Liver (tissue), 9 donors: Measurements from ENCODE around the gene CBX8. TPM values are rescaled to one million over a fixed set of nuclear protein-coding genes. Genes with fewer than 3 reads are reported as not detected.

Source experiments
- DNase-seq: peaks from one replicate; pipeline ENCODE4 v3.0.0-alpha.2; 2017; ENCODE audit warnings: low spot score
- H3K27ac ChIP-seq, 2 donors: one replicate each; pipeline ENCODE4 v1.7.0; 2013; ENCODE audit warnings: inconsistent platforms in 2 of 2, low read length in 2 of 2, control low read depth in 1 of 2, low read depth in 1 of 2, mild to moderate bottlenecking in 1 of 2
- H3K27me3 ChIP-seq, 4 donors: one replicate each; pipeline versions ENCODE4 v1.6.1 to v1.7.0; 2013; ENCODE audit warnings: low read length in 3 of 4, inconsistent platforms in 1 of 4, mild to moderate bottlenecking in 1 of 4, moderate library complexity in 1 of 4; ENCODE audit not compliant: control insufficient read depth in 4 of 4, insufficient read depth in 4 of 4
- H3K36me3 ChIP-seq, 4 donors: one replicate each; pipeline versions ENCODE4 v1.6.1 to v1.7.0; 2013; ENCODE audit warnings: low read length in 3 of 4, mild to moderate bottlenecking in 3 of 4, low read depth in 1 of 4, moderate library complexity in 1 of 4; ENCODE audit not compliant: control insufficient read depth in 4 of 4, insufficient read depth in 3 of 4
- H3K4me1 ChIP-seq, 4 donors: one replicate each; pipeline versions ENCODE4 v1.6.1 to v1.7.0; 2013; ENCODE audit warnings: low read length in 3 of 4, mild to moderate bottlenecking in 3 of 4, moderate library complexity in 1 of 4; ENCODE audit not compliant: control insufficient read depth in 4 of 4, insufficient read depth in 4 of 4
- H3K4me3 ChIP-seq, 3 donors: one replicate each; pipeline versions ENCODE4 v1.6.1 to v1.7.0; 2013; ENCODE audit warnings: low read length in 3 of 3, control low read depth in 1 of 3, low read depth in 1 of 3, mild to moderate bottlenecking in 1 of 3
- H3K9ac ChIP-seq, 2 donors: one replicate each; pipeline ENCODE4 v1.7.0; 2013; ENCODE audit warnings: low read length in 2 of 2, mild to moderate bottlenecking in 2 of 2, moderate library complexity in 2 of 2, control low read depth in 1 of 2, low read depth in 1 of 2
- H3K9me3 ChIP-seq, 4 donors: one replicate each; pipeline versions ENCODE4 v1.6.1 to v1.7.0; 2013; ENCODE audit warnings: low read length in 3 of 4; ENCODE audit not compliant: control insufficient read depth in 4 of 4
- FOXA1 ChIP-seq: IDR thresholded peaks from 2 replicates; pipeline ENCODE4 v1.6.1; 2016; ENCODE audit warnings: antibody characterized with exemption
- GABPA ChIP-seq, 2 donors: IDR thresholded peaks in 1 of 2; conservative IDR thresholded peaks in 1 of 2; 2 replicates each; pipeline ENCODE4 v1.6.1; 2016; ENCODE audit warnings: antibody characterized with exemption in 2 of 2, mild to moderate bottlenecking in 1 of 2, moderate library complexity in 1 of 2
- HNF4A ChIP-seq, 2 donors: conservative IDR thresholded peaks; 2 replicates each; pipeline ENCODE4 v1.6.1; 2016; ENCODE audit warnings: antibody characterized with exemption in 2 of 2, mild to moderate bottlenecking in 2 of 2
- HNF4G ChIP-seq: IDR thresholded peaks from 2 replicates; pipeline ENCODE4 v1.6.1; 2016; ENCODE audit warnings: antibody characterized with exemption
- JUND ChIP-seq, 2 donors: IDR thresholded peaks; 2 replicates each; pipeline ENCODE4 v1.6.1; 2016; ENCODE audit warnings: antibody characterized with exemption in 2 of 2
- NR2F2 ChIP-seq: IDR thresholded peaks from 2 replicates; pipeline ENCODE4 v1.6.1; 2016; ENCODE audit warnings: antibody characterized with exemption
- RAD21 ChIP-seq, 2 donors: IDR thresholded peaks; 2 replicates each; pipeline ENCODE4 v1.6.1; 2016; ENCODE audit warnings: antibody characterized with exemption in 2 of 2, mild to moderate bottlenecking in 2 of 2
- RXRA ChIP-seq, 2 donors: IDR thresholded peaks; 2 replicates each; pipeline ENCODE4 v1.6.1; 2017 to 2018; ENCODE audit warnings: antibody characterized with exemption in 2 of 2, mild to moderate bottlenecking in 1 of 2
- TAF1 ChIP-seq: conservative IDR thresholded peaks from 2 replicates; pipeline ENCODE4 v1.6.1; 2016; ENCODE audit warnings: antibody characterized with exemption, mild to moderate bottlenecking
- WGBS: extraction: QIAGEN DNeasy Blood & Tissue Kit; methylation state at CpG from one replicate; pipeline ENCODE4 v1.1.7; 2013; 5-methylcytosine and 5-hydroxymethylcytosine counted together
- polyA plus RNA-seq, 2 donors: library from polyadenylated mRNA; stranded (reverse) in 1 of 2; unstranded in 1 of 2; fragments of 200-250 nt in 1 of 2; fragments of >200 nt in 1 of 2; fragmentation: Nextera tagmentation in 1 of 2; extraction: Ambion mirVana in 1 of 2; gene quantifications; one replicate each; pipeline versions ENCODE4 v1.2.1 to v1.2.3, GENCODE V29; 2013 to 2015
- total RNA-seq, 2 donors: library from RNA; depleted of rRNA; stranded (reverse); fragments of >200 nt; gene quantifications; one replicate each; pipeline ENCODE4 v1.2.3, GENCODE V29; 2014
- TF ChIP-seq, protein P1 (sequence below): IDR thresholded peaks from 2 replicates; pipeline ENCODE4 v1.6.1; 2016; ENCODE audit warnings: antibody characterized with exemption
- TF ChIP-seq, protein P2 (sequence below): fragments of 150-350 bp; IDR thresholded peaks from 2 replicates; pipeline ENCODE4 v1.5.1; 2017; ENCODE audit warnings: improper control_type of control experiment, low read depth, low read length; ENCODE audit not compliant: missing input control
- donor health status: healthy.
- donor health status: healthy.
- donor health status: healthy.
- donor health status: healthy.
- donor health status: healthy.

Gene CBX8
- total and polyA plus RNA-seq, 4 donors, result 0.75 to 2.7 (median 1.9) TPM

- TF ChIP-seq HNF4G, result no peak
- TF ChIP-seq FOXA1, result no peak
- TF ChIP-seq RXRA (IDR thresholded peaks at IDR 0.05), result no peak
- TF ChIP-seq, protein P1, sequence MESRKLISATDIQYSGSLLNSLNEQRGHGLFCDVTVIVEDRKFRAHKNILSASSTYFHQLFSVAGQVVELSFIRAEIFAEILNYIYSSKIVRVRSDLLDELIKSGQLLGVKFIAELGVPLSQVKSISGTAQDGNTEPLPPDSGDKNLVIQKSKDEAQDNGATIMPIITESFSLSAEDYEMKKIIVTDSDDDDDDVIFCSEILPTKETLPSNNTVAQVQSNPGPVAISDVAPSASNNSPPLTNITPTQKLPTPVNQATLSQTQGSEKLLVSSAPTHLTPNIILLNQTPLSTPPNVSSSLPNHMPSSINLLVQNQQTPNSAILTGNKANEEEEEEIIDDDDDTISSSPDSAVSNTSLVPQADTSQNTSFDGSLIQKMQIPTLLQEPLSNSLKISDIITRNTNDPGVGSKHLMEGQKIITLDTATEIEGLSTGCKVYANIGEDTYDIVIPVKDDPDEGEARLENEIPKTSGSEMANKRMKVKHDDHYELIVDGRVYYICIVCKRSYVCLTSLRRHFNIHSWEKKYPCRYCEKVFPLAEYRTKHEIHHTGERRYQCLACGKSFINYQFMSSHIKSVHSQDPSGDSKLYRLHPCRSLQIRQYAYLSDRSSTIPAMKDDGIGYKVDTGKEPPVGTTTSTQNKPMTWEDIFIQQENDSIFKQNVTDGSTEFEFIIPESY, result no peak
Measured at GRCh38 chr17:79842136-79842655, 45.3 kb upstream of the CBX8 start (continued).

DNA sequence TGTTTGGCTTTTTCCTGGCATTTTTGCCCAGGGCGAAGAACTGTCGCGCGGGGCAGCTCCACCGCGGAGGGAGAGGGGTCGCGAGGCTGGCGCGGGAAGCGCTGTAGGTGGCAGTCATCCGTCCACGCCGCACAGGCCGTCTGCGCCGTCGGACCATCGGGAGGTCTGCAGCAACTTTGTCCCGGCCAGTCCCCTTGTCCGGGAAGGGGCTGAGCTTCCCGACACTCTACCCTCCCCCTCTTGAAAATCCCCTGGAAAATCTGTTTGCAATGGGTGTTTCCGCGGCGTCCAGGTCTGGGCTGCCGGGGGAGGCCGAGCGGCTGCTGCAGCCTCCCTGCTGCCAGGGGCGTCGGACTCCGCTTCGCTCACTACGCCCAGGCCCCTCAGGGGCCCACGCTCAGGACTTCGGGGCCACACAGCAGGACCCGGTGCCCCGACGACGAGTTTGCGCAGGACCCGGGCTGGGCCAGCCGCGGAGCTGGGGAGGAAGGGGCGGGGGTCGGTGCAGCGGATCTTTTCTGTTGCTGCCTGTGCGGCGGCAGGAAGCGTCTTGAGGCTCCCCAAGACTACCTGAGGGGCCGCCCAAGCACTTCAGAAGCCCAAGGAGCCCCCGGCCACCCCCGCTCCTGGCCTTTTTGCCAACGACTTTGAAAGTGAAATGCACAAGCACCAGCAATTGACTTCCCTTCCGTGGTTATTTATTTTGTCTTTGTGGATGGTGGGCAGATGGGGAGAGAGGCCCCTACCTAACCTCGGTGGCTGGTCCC is 44.7 kb upstream of the CBX8 start:
- Histone ChIP-seq H3K4me1 (peaks cover 23 to 72% (median 41%) of the 10 kb centered on the region in 4 donors), H3K27me3 (no peaks in the 10 kb centered on the region), H3K36me3 (no peaks in the 10 kb centered on the region), H3K27ac (no peak overlapping the region), H3K9ac (no peak overlapping the region), H3K9me3 (no peaks in the 10 kb centered on the region), H3K4me3 (no peak overlapping the region)
- no peak for DNase-seq
- no peak for TF ChIP-seq HNF4A (conservative IDR thresholded peaks at IDR 0.05)
- WGBS, result 4% methylated on average over 55 of the region's 55 CpGs

DNA sequence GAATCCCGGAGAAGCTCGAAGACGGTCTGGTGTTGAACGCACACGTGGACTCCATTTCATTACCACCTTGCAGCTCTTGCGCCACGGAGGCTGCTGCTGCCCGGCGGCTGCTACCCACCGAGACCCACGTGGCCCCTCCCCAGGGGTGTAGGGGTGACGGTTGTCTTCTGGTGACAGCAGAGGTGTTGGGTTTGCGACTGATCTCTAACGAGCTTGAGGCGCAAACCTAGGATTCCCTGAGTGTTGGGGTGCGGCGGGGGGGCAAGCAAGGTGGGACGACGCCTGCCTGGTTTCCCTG is 44.1 kb upstream of the CBX8 start:
- no peaks in the 10 kb centered on the region for H3K9me3 ChIP-seq
- no peak overlapping the region for H3K4me3 ChIP-seq
- H3K27me3 ChIP-seq, result no peaks in the 10 kb centered on the region
- H3K4me1 ChIP-seq, result peaks cover 29 to 78% (median 47%) of the 10 kb centered on the region in 4 donors
- H3K27ac ChIP-seq, result no peak overlapping the region
- no peaks in the 10 kb centered on the region for H3K36me3 ChIP-seq
- DNase-seq, result no peak
- WGBS, result 6% methylated on average over 19 of the region's 19 CpGs
- no peak for TF ChIP-seq NR2F2
- TF ChIP-seq FOXA1, result no peak
- TF ChIP-seq, protein P2, sequence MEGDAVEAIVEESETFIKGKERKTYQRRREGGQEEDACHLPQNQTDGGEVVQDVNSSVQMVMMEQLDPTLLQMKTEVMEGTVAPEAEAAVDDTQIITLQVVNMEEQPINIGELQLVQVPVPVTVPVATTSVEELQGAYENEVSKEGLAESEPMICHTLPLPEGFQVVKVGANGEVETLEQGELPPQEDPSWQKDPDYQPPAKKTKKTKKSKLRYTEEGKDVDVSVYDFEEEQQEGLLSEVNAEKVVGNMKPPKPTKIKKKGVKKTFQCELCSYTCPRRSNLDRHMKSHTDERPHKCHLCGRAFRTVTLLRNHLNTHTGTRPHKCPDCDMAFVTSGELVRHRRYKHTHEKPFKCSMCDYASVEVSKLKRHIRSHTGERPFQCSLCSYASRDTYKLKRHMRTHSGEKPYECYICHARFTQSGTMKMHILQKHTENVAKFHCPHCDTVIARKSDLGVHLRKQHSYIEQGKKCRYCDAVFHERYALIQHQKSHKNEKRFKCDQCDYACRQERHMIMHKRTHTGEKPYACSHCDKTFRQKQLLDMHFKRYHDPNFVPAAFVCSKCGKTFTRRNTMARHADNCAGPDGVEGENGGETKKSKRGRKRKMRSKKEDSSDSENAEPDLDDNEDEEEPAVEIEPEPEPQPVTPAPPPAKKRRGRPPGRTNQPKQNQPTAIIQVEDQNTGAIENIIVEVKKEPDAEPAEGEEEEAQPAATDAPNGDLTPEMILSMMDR, result no peak
- TF ChIP-seq, protein P1, result no peak
- no peak for TF ChIP-seq RAD21 (IDR thresholded peaks at IDR 0.05)
- TF ChIP-seq HNF4A (conservative IDR thresholded peaks at IDR 0.05), result no peak
- TF ChIP-seq JUND (IDR thresholded peaks at IDR 0.05), result no peak
- TF ChIP-seq TAF1, result no peak
- no peak for TF ChIP-seq GABPA (IDR thresholded peaks at IDR 0.05 in 1 of 2, conservative IDR thresholded peaks at IDR 0.05 in 1 of 2)
- H3K9ac ChIP-seq, result no peak overlapping the region
